ENCODE measurements around the gene INPP5A. TPM values are rescaled to one million over a fixed set of nuclear protein-coding genes. Genes with fewer than 3 reads are reported as not detected.
A peak's percentile ranks its signal among the peaks of the same experiment; 100 is the strongest.

INPP5A gene
- total and polyA plus RNA-seq, 10 donors: 11.1 to 41.3 (median 30.8) TPM

DNA sequence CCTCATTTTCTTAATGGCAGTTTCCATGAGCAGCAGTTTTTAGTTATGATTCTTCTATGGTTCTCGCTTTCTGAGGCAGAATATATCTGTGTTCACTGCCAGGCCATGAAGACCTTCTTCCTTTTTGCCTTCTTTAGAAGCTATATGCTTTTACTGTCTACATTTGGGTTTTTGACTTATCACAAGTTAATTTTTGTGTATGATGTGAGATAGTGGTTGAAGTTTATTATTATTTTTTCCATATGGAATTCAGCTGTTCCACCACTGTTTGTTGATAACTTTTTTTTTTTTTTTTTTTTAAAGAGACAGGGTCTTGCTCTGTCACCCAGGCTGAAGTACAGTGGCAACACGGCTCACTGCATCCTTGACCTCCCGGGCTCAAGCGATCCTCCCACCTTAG is 44.5 kb downstream of the INPP5A start:
- Histone ChIP-seq H3K4me3 (no peak overlapping the region), H3K9me3 (no peaks in the 10 kb centered on the region), H3K4me1 (peaks cover 19 to 92% (median 63%) of the 10 kb centered on the region in 6 donors), H3K36me3 (no peaks in the 10 kb centered on the region), H3K27me3 (replicated peaks in 1 of 7) (no peaks in the 10 kb centered on the region), H3K27ac (no peak overlapping the region)
- no peak for DNase-seq
- 90 to 93% (median 93%) methylated on average over 4 of the region's 4 CpGs for WGBS, 5 donors
- intact Hi-C loops (cut with DNase I; ENCODE audit: low total_unique reads): no loop called here
- no peak for TF ChIP-seq POLR2AphosphoS5 (IDR thresholded peaks at IDR 0.05)
- no peak for TF ChIP-seq POLR2A (IDR thresholded peaks at IDR 0.05)
- TF ChIP-seq, protein P1, sequence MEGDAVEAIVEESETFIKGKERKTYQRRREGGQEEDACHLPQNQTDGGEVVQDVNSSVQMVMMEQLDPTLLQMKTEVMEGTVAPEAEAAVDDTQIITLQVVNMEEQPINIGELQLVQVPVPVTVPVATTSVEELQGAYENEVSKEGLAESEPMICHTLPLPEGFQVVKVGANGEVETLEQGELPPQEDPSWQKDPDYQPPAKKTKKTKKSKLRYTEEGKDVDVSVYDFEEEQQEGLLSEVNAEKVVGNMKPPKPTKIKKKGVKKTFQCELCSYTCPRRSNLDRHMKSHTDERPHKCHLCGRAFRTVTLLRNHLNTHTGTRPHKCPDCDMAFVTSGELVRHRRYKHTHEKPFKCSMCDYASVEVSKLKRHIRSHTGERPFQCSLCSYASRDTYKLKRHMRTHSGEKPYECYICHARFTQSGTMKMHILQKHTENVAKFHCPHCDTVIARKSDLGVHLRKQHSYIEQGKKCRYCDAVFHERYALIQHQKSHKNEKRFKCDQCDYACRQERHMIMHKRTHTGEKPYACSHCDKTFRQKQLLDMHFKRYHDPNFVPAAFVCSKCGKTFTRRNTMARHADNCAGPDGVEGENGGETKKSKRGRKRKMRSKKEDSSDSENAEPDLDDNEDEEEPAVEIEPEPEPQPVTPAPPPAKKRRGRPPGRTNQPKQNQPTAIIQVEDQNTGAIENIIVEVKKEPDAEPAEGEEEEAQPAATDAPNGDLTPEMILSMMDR (IDR thresholded peaks at IDR 0.05 in 8 of 11, conservative IDR thresholded peaks at IDR 0.05 in 3 of 11): no peak

DNA sequence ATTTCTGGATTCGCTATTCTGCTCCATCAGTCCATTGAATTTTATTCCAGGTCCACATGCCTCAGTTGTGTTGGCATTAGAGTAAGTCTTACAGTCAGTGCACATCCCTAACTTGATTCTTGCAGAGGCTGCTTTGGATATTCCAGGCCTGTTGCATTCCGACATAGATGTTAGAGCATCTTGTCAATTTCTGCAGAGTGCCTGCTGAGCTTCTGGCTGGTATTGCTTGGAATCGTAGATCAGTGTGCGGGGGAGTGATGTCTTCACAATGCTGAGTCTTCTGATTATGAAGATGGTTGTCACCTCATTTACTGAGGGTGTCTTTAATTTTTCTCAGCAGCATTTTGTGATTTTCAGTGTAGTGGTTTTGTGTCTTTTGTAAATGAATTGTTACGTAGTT is 45.2 kb downstream of the INPP5A start:
- H3K36me3 ChIP-seq: no peaks in the 10 kb centered on the region
- no peaks in the 10 kb centered on the region for H3K9me3 ChIP-seq
- intact Hi-C loops (cut with DNase I; ENCODE audit: low total_unique reads): no loop called here
- H3K27me3 ChIP-seq (replicated peaks in 1 of 7): no peaks in the 10 kb centered on the region
- no peak for TF ChIP-seq POLR2AphosphoS5 (IDR thresholded peaks at IDR 0.05)
- no peak for DNase-seq
- 90 to 94% (median 92%) methylated on average over 5 of the region's 5 CpGs for WGBS, 5 donors
- H3K4me3 ChIP-seq: no peak overlapping the region
- peaks cover 25 to 92% (median 65%) of the 10 kb centered on the region in 6 donors for H3K4me1 ChIP-seq
- peak overlapping the region in 3 of 8 donors; percentile 2 to 45 (median 9) for H3K27ac ChIP-seq

DNA sequence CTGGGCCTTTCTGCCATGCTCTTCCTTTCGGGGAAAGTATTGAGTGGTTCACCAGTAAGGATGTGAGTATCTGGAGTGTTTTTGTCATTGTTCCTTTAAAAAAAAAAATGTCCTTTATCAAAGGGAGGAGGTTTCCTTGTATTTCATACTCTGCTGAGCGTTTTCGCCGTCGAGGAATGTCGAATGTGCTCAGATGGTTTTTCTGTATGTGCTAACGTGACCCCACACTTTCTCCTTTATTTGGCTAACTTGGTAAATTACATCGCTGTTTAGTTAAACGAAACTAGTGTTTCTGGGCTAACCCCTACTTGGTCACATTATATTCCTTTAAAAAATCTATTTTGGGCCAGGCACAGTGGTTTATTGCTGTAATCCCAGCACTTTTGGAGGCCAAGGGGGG is 45.9 kb downstream of the INPP5A start:
- DNase-seq: no peak
- no peaks in the 10 kb centered on the region for H3K9me3 ChIP-seq
- 69 to 75% (median 74%) methylated on average over 9 of the region's 9 CpGs for WGBS, 5 donors
- intact Hi-C loops (cut with DNase I; ENCODE audit: low total_unique reads): no loop called here
- H3K4me1 ChIP-seq: peaks cover 32 to 92% (median 65%) of the 10 kb centered on the region in 6 donors
- no peaks in the 10 kb centered on the region for H3K27me3 ChIP-seq (replicated peaks in 1 of 7)
- no peaks in the 10 kb centered on the region for H3K36me3 ChIP-seq
- no peak overlapping the region for H3K4me3 ChIP-seq
- TF ChIP-seq POLR2A (IDR thresholded peaks at IDR 0.05) (no peak), POLR2AphosphoS5 (IDR thresholded peaks at IDR 0.05) (no peak)
- TF ChIP-seq, protein P1 (IDR thresholded peaks at IDR 0.05 in 8 of 11, conservative IDR thresholded peaks at IDR 0.05 in 3 of 11): no peak
- H3K27ac ChIP-seq: peak overlapping the region in 4 of 8 donors; percentile 2 to 45 (median 16)

DNA sequence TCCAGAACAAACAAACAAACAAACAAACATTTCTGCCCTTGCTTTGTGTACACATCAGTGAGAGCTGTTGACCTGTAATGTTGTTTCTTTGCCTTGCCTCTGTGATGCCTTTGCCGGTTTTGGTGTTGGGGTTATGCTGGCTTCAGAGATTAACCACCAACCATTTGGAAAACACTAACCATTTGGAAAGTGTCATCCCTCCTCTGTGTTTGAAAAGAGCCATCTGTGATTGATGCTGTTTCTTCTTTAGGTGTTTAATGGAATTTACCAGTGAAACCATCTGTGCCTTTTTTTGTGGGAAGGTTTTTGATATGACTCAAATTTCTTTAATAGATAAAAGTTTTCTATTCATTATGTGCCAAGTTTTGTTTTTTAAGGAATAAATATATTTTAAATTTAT is 46.5 kb downstream of the INPP5A start:
- intact Hi-C loops (cut with DNase I; ENCODE audit: low total_unique reads): no loop called here
- Histone ChIP-seq H3K36me3 (no peaks in the 10 kb centered on the region), H3K27ac (peak overlapping the region in 2 of 8 donors; percentile 24 to 45), H3K4me1 (peaks cover 35 to 92% (median 66%) of the 10 kb centered on the region in 6 donors), H3K9me3 (no peaks in the 10 kb centered on the region), H3K27me3 (replicated peaks in 1 of 7) (no peaks in the 10 kb centered on the region), H3K4me3 (no peak overlapping the region)
- no peak for TF ChIP-seq POLR2AphosphoS5 (IDR thresholded peaks at IDR 0.05)
- TF ChIP-seq, protein P1 (IDR thresholded peaks at IDR 0.05 in 8 of 11, conservative IDR thresholded peaks at IDR 0.05 in 3 of 11): no peak
- no peak for TF ChIP-seq POLR2A (IDR thresholded peaks at IDR 0.05)
- DNase-seq: no peak
- WGBS, 5 donors: 76 to 100% (median 88%) methylated on average over 1 of the region's 1 CpG
